NT2/D1 (cell line): Measurements from ENCODE around the gene AHDC1.

ENCODE experiments used
- DNase-seq: peaks from one replicate; pipeline ENCODE4 v3.0.0-alpha.2; 2011; ENCODE audit warnings: low read depth, low spot score
- H3K27me3 ChIP-seq: 2 replicates; pipeline ENCODE4 v1.6.0; 2011; ENCODE audit warnings: mild to moderate bottlenecking; ENCODE audit not compliant: insufficient read length, insufficient read depth
- H3K36me3 ChIP-seq: 2 replicates; pipeline ENCODE4 v1.6.1; 2011; ENCODE audit warnings: mild to moderate bottlenecking, low read length, mixed read lengths; ENCODE audit not compliant: insufficient read depth, insufficient read length
- H3K4me1 ChIP-seq: 2 replicates; pipeline ENCODE4 v1.5.1; 2011; ENCODE audit not compliant: insufficient read depth, insufficient read length
- H3K4me3 ChIP-seq: 2 replicates; pipeline ENCODE4 v1.5.1; 2011; ENCODE audit warnings: low read depth; ENCODE audit not compliant: insufficient read length
- H3K9ac ChIP-seq: 2 replicates; pipeline ENCODE4 v1.6.0; 2011; ENCODE audit warnings: low read depth; ENCODE audit not compliant: insufficient read length
- H3K9me3 ChIP-seq: 2 replicates; pipeline ENCODE4 v1.5.1; 2011; ENCODE audit warnings: mild to moderate bottlenecking, low read length; ENCODE audit not compliant: insufficient read depth
- SUZ12 ChIP-seq: IDR thresholded peaks from 2 replicates; pipeline ENCODE4 v1.6.1; 2011; ENCODE audit not compliant: insufficient read length, insufficient read depth; ENCODE audit errors: extremely low read depth
- YY1 ChIP-seq: IDR thresholded peaks from 2 replicates; pipeline ENCODE4 v1.6.1; 2011; ENCODE audit not compliant: insufficient read length, insufficient read depth
- ZNF274 ChIP-seq: IDR thresholded peaks from 2 replicates; pipeline ENCODE4 v1.6.1; 2011; ENCODE audit warnings: mild to moderate bottlenecking, low read depth, low read length

Gene AHDC1

DNA sequence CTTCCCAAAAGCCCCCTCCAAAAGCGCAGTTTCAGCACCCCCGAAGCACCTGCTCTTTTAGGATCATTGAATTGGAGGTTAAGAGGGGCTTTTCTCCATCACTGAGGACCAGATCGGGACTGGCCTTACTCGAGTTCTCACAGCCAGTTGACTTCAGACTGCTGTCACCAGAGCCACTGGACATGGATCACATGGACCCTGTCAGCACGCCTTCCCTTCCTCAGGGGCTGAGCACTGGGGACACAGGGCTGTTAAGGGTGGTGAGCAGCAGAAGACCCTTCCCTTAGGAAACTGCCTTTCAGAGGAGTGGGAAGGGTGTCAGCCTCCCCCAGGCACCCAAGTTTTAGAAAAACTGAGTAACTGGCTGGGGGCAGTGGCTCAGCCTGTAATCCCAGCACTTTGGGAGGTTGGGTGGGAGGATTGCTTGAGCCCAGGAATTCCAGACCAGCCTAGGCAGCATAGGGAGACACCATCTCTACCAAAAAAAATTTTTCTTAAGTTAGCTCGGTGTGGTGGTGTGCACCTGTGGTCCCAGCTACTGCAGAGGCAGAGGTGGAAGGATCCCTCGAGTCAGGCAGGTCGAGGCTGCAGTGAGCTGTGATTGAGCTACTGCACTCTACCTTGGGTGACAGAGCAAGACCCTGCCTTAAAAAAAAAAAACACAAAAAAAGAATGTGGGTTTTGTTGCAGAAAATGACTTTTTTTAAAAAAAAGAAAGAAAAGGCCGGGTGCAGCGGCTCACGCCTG is 31.6 kb upstream of the AHDC1 start:
- Histone ChIP-seq H3K9me3 (no peaks in the 10 kb centered on the region), H3K4me1 (peaks cover 41% of the 10 kb centered on the region), H3K27me3 (peaks cover 26% of the 10 kb centered on the region), H3K9ac (peak overlapping the region; percentile 11), H3K36me3 (no peaks in the 10 kb centered on the region), H3K4me3 (no peak overlapping the region)
- no peak for DNase-seq
- TF ChIP-seq YY1 = no peak
- no peak for TF ChIP-seq SUZ12
- TF ChIP-seq ZNF274 = no peak

DNA sequence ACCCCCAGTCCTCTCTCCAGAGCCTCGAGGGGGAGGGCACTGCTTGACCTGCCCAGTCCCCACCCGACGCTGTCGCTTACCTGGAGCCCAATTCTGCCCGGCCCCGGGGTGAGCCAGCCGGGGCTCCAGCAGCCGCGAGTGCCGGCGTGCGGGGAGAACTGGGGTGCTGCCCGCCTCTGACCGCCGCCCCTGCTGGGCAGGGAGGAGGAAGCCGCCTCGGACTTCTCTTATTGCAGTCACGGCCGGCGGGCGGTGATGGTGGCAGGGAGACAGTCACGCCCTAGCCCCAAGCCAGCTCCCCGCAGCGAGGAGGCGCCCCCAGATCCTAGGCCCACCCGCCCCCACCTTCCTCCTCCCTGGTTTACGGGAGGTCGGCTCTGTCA is 31.0 kb upstream of the AHDC1 start, which contains the start of gene FGR:
TSS of gene FGR (minus strand) at position 201 of the 383 bp plus-strand sequence. CDS start 11,269 bp downstream, outside the sequence.
- no peaks in the 10 kb centered on the region for H3K36me3 ChIP-seq
- peaks cover 26% of the 10 kb centered on the region for H3K27me3 ChIP-seq
- peaks cover 40% of the 10 kb centered on the region for H3K4me1 ChIP-seq
- peak within 1 kb of the TSS; percentile 89 for H3K9ac ChIP-seq
- H3K4me3 ChIP-seq = peak within 1 kb of the TSS; percentile 52
- no peak for DNase-seq
- TF ChIP-seq YY1 = no peak
- TF ChIP-seq SUZ12 = no peak
- TF ChIP-seq ZNF274 = no peak
- H3K9me3 ChIP-seq = no peaks in the 10 kb centered on the region

GRCh38 chr1:27634177-27634984 is 30.4 kb upstream of the AHDC1 start:
- Histone ChIP-seq H3K4me3 (peak overlapping the region; percentile 52), H3K4me1 (peaks cover 38% of the 10 kb centered on the region), H3K9me3 (no peaks in the 10 kb centered on the region), H3K36me3 (no peaks in the 10 kb centered on the region), H3K27me3 (peaks cover 26% of the 10 kb centered on the region), H3K9ac (peak overlapping the region; percentile 89)
- no peak for DNase-seq
- TF ChIP-seq SUZ12 = no peak
- no peak for TF ChIP-seq YY1
- no peak for TF ChIP-seq ZNF274

GRCh38 chr1:27633640-27634176 is 29.8 kb upstream of the AHDC1 start:
- Histone ChIP-seq H3K9me3 (no peaks in the 10 kb centered on the region), H3K9ac (peak overlapping the region; percentile 89), H3K36me3 (no peaks in the 10 kb centered on the region), H3K4me1 (peaks cover 40% of the 10 kb centered on the region), H3K27me3 (peaks cover 28% of the 10 kb centered on the region), H3K4me3 (peak overlapping the region; percentile 52)
- no peak for DNase-seq
- TF ChIP-seq SUZ12 (no peak), ZNF274 (no peak), YY1 (no peak)

DNA sequence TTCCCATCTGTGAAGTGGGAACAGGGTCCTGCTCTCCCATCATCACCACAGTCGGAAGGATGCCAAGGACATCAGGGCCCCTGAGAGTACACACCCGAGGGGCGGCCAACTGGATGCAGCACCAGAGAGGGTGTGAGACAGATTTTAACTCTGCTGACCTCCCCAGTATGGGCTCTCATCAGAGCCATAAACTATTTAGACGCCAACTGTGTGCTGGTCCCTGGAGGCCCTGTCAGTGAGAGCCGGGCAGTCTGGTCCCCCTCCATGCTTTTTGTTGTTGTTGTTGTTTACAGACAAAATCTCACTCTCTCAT is 29.3 kb upstream of the AHDC1 start:
- H3K9me3 ChIP-seq = no peaks in the 10 kb centered on the region
- no peak overlapping the region for H3K9ac ChIP-seq
- no peak for DNase-seq
- H3K4me1 ChIP-seq = peaks cover 43% of the 10 kb centered on the region
- no peaks in the 10 kb centered on the region for H3K36me3 ChIP-seq
- no peak overlapping the region for H3K4me3 ChIP-seq
- peaks cover 29% of the 10 kb centered on the region for H3K27me3 ChIP-seq
- no peak for TF ChIP-seq YY1

GRCh38 chr1:27632387-27633297 is 28.7 kb upstream of the AHDC1 start:
- TF ChIP-seq ZNF274 (no peak), SUZ12 (no peak), YY1 (no peak)
- peaks cover 29% of the 10 kb centered on the region for H3K27me3 ChIP-seq
- no peak overlapping the region for H3K9ac ChIP-seq
- H3K4me1 ChIP-seq = peaks cover 43% of the 10 kb centered on the region
- H3K4me3 ChIP-seq = no peak overlapping the region
- H3K9me3 ChIP-seq = no peaks in the 10 kb centered on the region
- no peak for DNase-seq
- no peaks in the 10 kb centered on the region for H3K36me3 ChIP-seq
